K562 (cell line): ENCODE measurements around the gene OR4D9. TPM values are rescaled to one million over a fixed set of nuclear protein-coding genes. Genes with fewer than 3 reads are reported as not detected.

Experiments used
- ATAC-seq: fragments of 200-7000 bp; cut with Tn5 transposase; 3 replicates; pipeline ENCODE4 v1.9.1; 2020; ENCODE audit warnings: moderate library complexity
- BruUV-seq: library from RNA; stranded (reverse); fragments of 400-500 nt; replicated peaks from 2 replicates; lab custom pipeline; 2021; lab: Mats Ljungman, UMichigan
- CTCF ChIA-PET: fragments of 300-600 bp; formaldehyde crosslinking; extraction: SDS; loops from one replicate; lab custom pipeline; 2021; ENCODE audit warnings: low intra/inter-chr PET ratio; lab: Yijun Ruan, JAX
- POLR2A ChIA-PET: fragments of 300-600, 350-650 bp; sonication (Branson Sonifier 250); formaldehyde crosslinking; extraction: SDS; loops from one replicate; lab custom pipeline; 2021; ENCODE audit warnings: antibody characterized with exemption, inconsistent platforms; lab: Yijun Ruan, JAX
- DNase-seq, 4 experiments: peaks; one replicate each; pipeline versions ENCODE4 v3.0.0 to v3.0.0-alpha.2; 2011 to 2018; ENCODE audit warnings: low spot score in 3 of 4, mixed read lengths in 3 of 4; ENCODE audit errors: extremely low read depth in 1 of 4
- FAIRE-seq: peaks from 2 replicates; lab custom pipeline; 2011; peaks lifted over from hg19 to GRCh38; lab: Jason Lieb, UNC
- H2AFZ ChIP-seq: 2 replicates; pipeline ENCODE4 v1.6.0; 2011; ENCODE audit warnings: low read depth, low read length, control low read depth, inconsistent platforms
- H3K27ac ChIP-seq: fragments of 200-600 bp; 3 replicates; pipeline ENCODE4 v1.8.0; 2011; ENCODE audit warnings: low read depth, mild to moderate bottlenecking, control low read depth, inconsistent platforms, low read length, moderate library complexity, mixed read lengths; ENCODE audit errors: extremely low read depth
- H3K27me3 ChIP-seq, 2 experiments: fragments of 300-600 bp in 1 of 2; 2 replicates in 1 of 2; 3 replicates in 1 of 2; pipeline versions ENCODE4 v1.6.0 to v1.8.0; 2011; ENCODE audit warnings: inconsistent platforms in 2 of 2, low read length in 2 of 2, mild to moderate bottlenecking in 1 of 2, mixed read lengths in 1 of 2, moderate library complexity in 1 of 2; ENCODE audit not compliant: control insufficient read depth in 2 of 2, insufficient read depth in 2 of 2
- H3K36me3 ChIP-seq: fragments of 300-600 bp; 3 replicates; pipeline ENCODE4 v1.8.0; 2011; ENCODE audit warnings: mild to moderate bottlenecking, low read length, inconsistent platforms; ENCODE audit not compliant: control insufficient read depth, insufficient read depth
- H3K4me1 ChIP-seq, 2 experiments: fragments of 200-600 bp in 1 of 2; replicated peaks in 1 of 2; 2 replicates in 1 of 2; 3 replicates in 1 of 2; pipeline versions ENCODE4 v1.5.1 to v1.8.0; 2011; ENCODE audit warnings: inconsistent platforms in 2 of 2, low read length in 2 of 2, mild to moderate bottlenecking in 1 of 2, mixed read lengths in 1 of 2, moderate library complexity in 1 of 2; ENCODE audit not compliant: control insufficient read depth in 2 of 2, insufficient read depth in 2 of 2
- H3K4me2 ChIP-seq: 2 replicates; pipeline ENCODE4 v1.6.1; 2011; ENCODE audit warnings: low read length, control low read depth, inconsistent platforms, mixed read lengths; ENCODE audit not compliant: insufficient read depth
- H3K4me3 ChIP-seq: fragments of 200-600 bp; sonication (generic), shearing (Covaris generic); 2 replicates; pipeline ENCODE4 v1.5.1; 2016; ENCODE audit warnings: control low read depth, inconsistent platforms
- H3K79me2 ChIP-seq: fragments of 200-600 bp; 3 replicates; pipeline ENCODE4 v1.8.0; 2011; ENCODE audit warnings: low read length, inconsistent platforms; ENCODE audit not compliant: control insufficient read depth, insufficient read depth
- H3K9ac ChIP-seq, 2 experiments: 2 replicates each; pipeline versions ENCODE4 v1.6.0 to v1.6.1; 2011; ENCODE audit warnings: low read depth in 2 of 2, low read length in 2 of 2, control low read depth in 1 of 2, inconsistent platforms in 1 of 2, mild to moderate bottlenecking in 1 of 2, mixed read lengths in 1 of 2; ENCODE audit not compliant: insufficient read depth in 1 of 2
- H3K9me1 ChIP-seq: one replicate; pipeline ENCODE4 v1.6.0; 2011; ENCODE audit warnings: inconsistent platforms, mild to moderate bottlenecking, low read length, moderate library complexity; ENCODE audit not compliant: control insufficient read depth, insufficient read depth
- H3K9me3 ChIP-seq: replicated peaks from 2 replicates; pipeline ENCODE4 v1.5.1; 2011; ENCODE audit warnings: low read depth, low read length, inconsistent platforms; ENCODE audit not compliant: control insufficient read depth, insufficient read depth
- H4K20me1 ChIP-seq: replicated peaks from 2 replicates; pipeline ENCODE4 v1.6.1; 2011; ENCODE audit warnings: low read length, inconsistent platforms, mixed read lengths; ENCODE audit not compliant: control insufficient read depth, insufficient read depth
- HNRNPH1 ChIP-seq: fragments of 200-400 bp; formaldehyde crosslinking; optimal IDR thresholded peaks from 2 replicates; pipeline ENCODE3; 2017; ENCODE audit warnings: low read depth, mild to moderate bottlenecking, low read length, moderate library complexity
- NFE2 ChIP-seq: IDR thresholded peaks from 2 replicates; pipeline ENCODE4 v1.6.1; 2014; ENCODE audit warnings: antibody characterized with exemption, low read depth
- SIN3A ChIP-seq, 2 experiments: fragments of 150-350 bp in 1 of 2; IDR thresholded peaks; 2 replicates each; pipeline ENCODE4 v1.6.1; 2011 to 2016; ENCODE audit warnings: borderline replicate concordance in 2 of 2, low read depth in 2 of 2, low read length in 2 of 2, mild to moderate bottlenecking in 2 of 2, moderate library complexity in 2 of 2; ENCODE audit not compliant: control insufficient read depth in 1 of 2
- ZBTB33 ChIP-seq: sonication (generic); formaldehyde crosslinking; IDR thresholded peaks from 2 replicates; pipeline ENCODE4 v1.8.1; 2023; ENCODE audit warnings: mild to moderate bottlenecking, missing genetic modification reagents
- ZNF253 ChIP-seq: fragments of 250-450 bp; sonication (Bioruptor Pico); conservative IDR thresholded peaks from 2 replicates; pipeline ENCODE4 v1.6.1; 2021; ENCODE audit warnings: mild to moderate bottlenecking
- ZNF444 ChIP-seq: fragments of 250-450 bp; sonication (Bioruptor Pico); IDR thresholded peaks from 2 replicates; pipeline ENCODE4 v1.4.0; 2020; ENCODE audit warnings: mild to moderate bottlenecking, moderate library complexity
- WGBS: fragments of 100-300 bp; shearing (Covaris generic); methylation state at CpG from one replicate; pipeline ENCODE4 v1.1.6; 2016; ENCODE audit warnings: low coverage, mixed read lengths; ENCODE audit not compliant: insufficient coverage; ENCODE audit errors: missing lambda C conversion rate; 5-methylcytosine and 5-hydroxymethylcytosine counted together
- in situ Hi-C: fragments of 300-500 bp; cut with MboI; formaldehyde crosslinking; loops from 4 replicates; pipeline ENCODE4 v1.15.0; 2018; ENCODE audit warnings: inconsistent platforms, mixed read lengths
- intact Hi-C: fragments of 100-400 bp; cut with micrococcal nuclease; formaldehyde crosslinking; loops from 2 replicates; pipeline ENCODE4 v1.14.2; 2022
- polyA plus RNA-seq, 8 experiments: library from polyadenylated mRNA; depleted of rRNA in 4 of 8; stranded (reverse) in 5 of 8; unstranded in 3 of 8; fragments of >200 nt; fragmentation: Nextera tagmentation in 2 of 8; fragmentation: Illumina TruSeq in 1 of 8; extraction: Ambion mirVana in 2 of 8; extraction: Trizol in 1 of 8; gene quantifications; 2 replicates each; pipeline versions ENCODE4 v1.2.1 to v1.2.3, GENCODE V29; 2011 to 2014; ENCODE audit warnings: inconsistent platforms in 1 of 8, missing spikeins in 1 of 8
- total RNA-seq, 7 experiments: library from RNA; depleted of rRNA in 6 of 7; stranded (reverse); fragments of >200 nt in 6 of 7; fragmentation: Illumina TruSeq in 2 of 7; extraction: Trizol in 2 of 7; gene quantifications; 2 replicates each; pipeline versions ENCODE4 v1.2.1 to v1.2.3, GENCODE V29; 2011 to 2021; ENCODE audit warnings: low replicate concordance in 1 of 7

Gene OR4D9
- total and polyA plus RNA-seq, 9 of the 15 experiments (the other 6 are each of a cell fraction or from before 2014, with no cell fraction given): not detected

- Histone ChIP-seq H3K9me1 (no peaks in the 10 kb centered on the region), H3K9ac (peak overlapping the region in 1 of 2 experiments; percentile 36; a peak in 1 of 4 replicates), H4K20me1 (no peaks in the 10 kb centered on the region), H2AFZ (no peak overlapping the region), H3K4me2 (peak overlapping the region; percentile 40; the same call in 1 of the 2 replicates), H3K79me2 (no peaks in the 10 kb centered on the region), H3K4me3 (no peak overlapping the region), H3K36me3 (no peaks in the 10 kb centered on the region), H3K27ac (peak overlapping the region; percentile 100; the same call in 2 of the 3 replicates), H3K27me3 (no peaks in the 10 kb centered on the region), H3K4me1 (peaks cover 17 to 25% of the 10 kb centered on the region in 2 experiments), H3K9me3 (no peaks in the 10 kb centered on the region)
- 95% methylated on average over 16 of the region's 21 CpGs for WGBS
- DNase-seq (no peak), FAIRE-seq (no peak), ATAC-seq (no peak)
- TF ChIP-seq ZNF253 (CRISPR knock-in tag) (no peak), ZNF444 (CRISPR knock-in tag) (no peak), NFE2 (no peak), HNRNPH1 (no peak), SIN3A (IDR thresholded peaks at IDR 0.05; ENCODE audit: borderline replicate concordance in 2 of 2, control insufficient read depth in 1 of 2, low read depth in 2 of 2, low read length in 2 of 2) (no peak), ZBTB33 (CRISPR knock-in tag) (peak; percentile 54; the same call in 1 of the 2 replicates)
- in situ Hi-C loops: no loop called here
- ChIA-PET CTCF (no interaction called here), POLR2A (interaction anchor here (1.3 to 2.1 kb wide), 2 partner anchors 13 to 15 kb away, joined by 3 to 4 read pairs; no protein-coding TSS in a partner anchor)
- BruUV-seq: no TSS peak
- intact Hi-C loops: loop anchor here (5.0 kb wide), 2 partner anchors 64 to 204 kb away; partner anchors contain the start of genes OSBP and STX3
These were observed 42.0 kb downstream of the OR4D9 start for GRCh38 chr11:59553323-59553722.
